Measurements from ENCODE around the gene SNX30.

DNA sequence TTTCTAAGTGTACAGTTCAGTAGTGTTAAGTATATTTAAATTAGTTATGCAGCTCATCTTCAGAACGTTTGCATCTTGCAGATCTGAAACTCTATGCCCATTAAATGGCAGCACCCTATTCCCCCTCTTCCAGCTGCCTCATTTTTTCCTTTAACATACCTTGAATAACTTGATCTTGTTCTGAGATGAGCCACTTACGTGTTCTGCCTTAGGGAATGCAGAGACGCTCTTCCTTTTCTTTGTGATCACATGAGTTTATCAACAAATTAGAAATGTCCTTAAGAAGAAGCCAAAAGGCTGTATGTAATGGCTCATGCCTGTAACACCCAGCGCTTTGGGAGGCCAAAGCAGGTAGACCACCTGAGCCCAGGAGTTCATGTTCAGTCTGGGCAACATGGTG is 82.5 kb downstream of the SNX30 start:
- TF ChIP-seq, protein P1, sequence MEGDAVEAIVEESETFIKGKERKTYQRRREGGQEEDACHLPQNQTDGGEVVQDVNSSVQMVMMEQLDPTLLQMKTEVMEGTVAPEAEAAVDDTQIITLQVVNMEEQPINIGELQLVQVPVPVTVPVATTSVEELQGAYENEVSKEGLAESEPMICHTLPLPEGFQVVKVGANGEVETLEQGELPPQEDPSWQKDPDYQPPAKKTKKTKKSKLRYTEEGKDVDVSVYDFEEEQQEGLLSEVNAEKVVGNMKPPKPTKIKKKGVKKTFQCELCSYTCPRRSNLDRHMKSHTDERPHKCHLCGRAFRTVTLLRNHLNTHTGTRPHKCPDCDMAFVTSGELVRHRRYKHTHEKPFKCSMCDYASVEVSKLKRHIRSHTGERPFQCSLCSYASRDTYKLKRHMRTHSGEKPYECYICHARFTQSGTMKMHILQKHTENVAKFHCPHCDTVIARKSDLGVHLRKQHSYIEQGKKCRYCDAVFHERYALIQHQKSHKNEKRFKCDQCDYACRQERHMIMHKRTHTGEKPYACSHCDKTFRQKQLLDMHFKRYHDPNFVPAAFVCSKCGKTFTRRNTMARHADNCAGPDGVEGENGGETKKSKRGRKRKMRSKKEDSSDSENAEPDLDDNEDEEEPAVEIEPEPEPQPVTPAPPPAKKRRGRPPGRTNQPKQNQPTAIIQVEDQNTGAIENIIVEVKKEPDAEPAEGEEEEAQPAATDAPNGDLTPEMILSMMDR (IDR thresholded peaks at IDR 0.05), result no peak
- no peak for TF ChIP-seq ZFX (IDR thresholded peaks at IDR 0.05; ENCODE audit: borderline replicate concordance)
